Stimulated activated CD4-positive, alpha-beta T cell treated with anti-CD3 and anti-CD28 coated beads, TNF-alpha, amount 100 ng/mL, for 1 hour (primary cell): ENCODE results near the gene TNFRSF19.

Experiments
- DNase-seq, 3 donors: peaks; one replicate each; pipeline ENCODE4 v3.0.0-alpha.2; 2020; ENCODE audit warnings: low read depth in 3 of 3, low spot score in 1 of 3

Gene TNFRSF19

GRCh38 chr13:23627410-23627809 is 57.2 kb downstream of the TNFRSF19 start:
- no peak for DNase-seq

GRCh38 chr13:23628250-23628649 is 58.0 kb downstream of the TNFRSF19 start:
- no peak for DNase-seq

GRCh38 chr13:23628765-23629565 is 58.8 kb downstream of the TNFRSF19 start:
- no peak for DNase-seq

DNA sequence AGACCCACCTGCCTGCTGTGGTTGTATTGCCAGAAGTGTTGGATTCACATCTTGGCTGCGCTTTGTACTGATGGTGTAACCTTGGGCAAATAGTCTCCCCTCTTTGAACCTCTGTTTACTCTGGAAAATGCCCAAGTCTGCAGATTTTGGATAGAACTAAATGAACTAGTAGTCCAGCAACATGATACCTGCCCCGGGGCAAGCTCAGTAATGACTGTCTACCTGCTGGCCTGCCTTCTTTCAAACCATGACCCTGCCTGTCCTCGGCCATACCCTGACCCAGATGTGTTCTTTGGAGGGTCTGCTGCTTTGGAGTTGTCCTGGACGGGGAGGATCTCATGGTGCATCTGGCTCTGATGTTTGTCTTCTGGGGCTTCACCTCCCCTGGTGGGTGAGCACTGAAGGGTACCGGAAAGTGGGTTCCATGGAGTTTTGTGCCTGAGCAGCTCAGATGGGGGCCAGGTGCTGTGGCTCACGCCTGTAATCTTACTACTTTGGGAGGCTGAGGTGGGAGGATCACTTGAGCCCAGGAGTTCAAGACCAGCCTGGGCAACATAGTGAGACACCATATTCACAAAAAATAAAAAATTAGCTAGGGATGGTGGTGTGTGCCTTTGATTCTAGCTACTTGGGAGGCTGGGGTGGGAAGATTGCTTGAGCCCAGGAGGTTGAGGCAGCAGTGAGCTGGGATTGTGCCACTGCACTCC is 59.5 kb downstream of the TNFRSF19 start:
- no peak for DNase-seq

DNA sequence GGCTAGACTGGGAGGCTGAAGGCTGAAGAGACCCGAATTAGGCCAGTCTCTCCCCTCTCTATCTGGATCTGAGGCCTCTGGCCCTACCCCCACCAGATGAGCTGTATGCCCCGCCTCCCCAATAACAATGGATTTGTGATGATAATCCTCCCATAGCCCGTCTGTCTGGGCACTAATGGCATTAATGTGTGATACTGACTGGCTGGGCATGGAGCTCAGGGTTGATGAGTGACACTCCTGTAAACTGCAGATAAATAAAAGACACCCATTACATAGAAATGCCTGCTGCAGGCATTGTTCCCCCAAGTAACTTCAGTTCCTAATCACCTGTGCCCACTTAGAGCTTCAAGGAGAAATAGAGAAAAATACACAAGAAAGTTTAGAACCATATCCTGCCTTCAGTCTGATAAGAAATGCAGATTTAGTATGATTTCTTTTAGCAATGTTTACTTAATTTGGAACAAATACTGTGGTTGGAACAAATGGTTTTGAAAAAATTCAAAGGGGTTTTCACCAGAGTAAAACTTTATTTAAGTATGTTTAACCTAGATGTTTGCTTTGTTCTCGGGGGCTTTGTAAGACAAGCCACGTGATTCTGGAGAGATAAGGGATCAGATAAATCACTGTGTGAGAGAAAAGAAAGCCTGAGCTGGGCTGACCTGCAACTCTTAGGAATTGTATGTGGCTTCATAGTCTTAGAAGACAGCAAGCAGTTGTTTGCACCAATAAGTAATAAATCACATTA is 60.3 kb downstream of the TNFRSF19 start:
- DNase-seq: no peak

DNA sequence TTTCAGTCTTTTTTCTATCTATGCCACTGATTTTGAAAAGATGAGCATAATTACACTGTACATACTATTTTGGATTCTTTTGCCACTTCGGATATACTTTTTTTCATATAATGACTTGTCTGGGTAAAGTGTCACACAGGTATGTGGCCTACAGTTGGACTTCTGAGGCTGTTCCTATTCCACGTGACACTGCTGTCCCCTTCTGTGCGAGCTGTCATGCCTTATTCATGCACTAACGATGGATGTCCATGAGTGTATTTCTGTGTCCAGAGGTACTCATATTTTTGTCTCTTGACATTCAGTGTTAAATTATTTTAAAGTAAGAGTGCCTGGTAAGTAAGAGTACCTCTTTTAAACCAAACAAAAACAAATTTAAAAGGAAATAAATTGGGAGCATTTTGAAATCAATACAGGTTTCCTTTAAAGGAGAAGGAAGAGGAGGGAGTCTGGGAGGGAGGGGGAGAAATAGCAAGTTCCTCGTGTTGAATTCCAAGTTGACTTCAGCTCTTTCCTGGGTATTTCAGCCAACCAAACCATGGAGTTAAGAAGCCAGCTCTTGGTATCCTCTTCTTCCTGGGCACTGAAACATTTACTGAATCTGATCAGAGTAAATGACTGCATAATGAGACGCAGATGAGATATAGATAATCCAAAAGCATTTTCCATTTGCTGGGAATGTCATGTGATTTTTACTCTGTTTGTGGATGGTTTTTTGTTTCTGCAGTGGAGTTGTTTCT is 61.3 kb downstream of the TNFRSF19 start:
- no peak for DNase-seq

GRCh38 chr13:23632048-23632582 is 61.9 kb downstream of the TNFRSF19 start:
- no peak for DNase-seq

DNA sequence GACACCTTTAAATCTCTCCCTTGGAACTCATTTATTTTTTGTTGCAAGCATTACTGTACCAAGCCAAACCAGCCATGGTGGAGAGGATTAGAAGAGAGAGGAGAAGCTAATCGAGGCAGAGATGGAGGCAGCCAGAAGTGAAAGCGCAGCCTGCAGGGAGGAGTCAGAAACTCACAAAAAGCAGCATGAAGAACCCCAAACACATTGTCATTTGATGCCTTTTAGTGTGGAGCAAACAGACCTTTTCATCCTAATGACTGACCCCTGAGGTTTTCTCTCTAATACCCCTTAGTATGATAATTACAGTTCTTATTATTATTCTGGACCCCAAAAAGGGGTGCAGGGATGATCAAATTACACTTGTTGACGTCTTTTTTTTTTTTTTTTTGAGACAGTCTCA is 62.5 kb downstream of the TNFRSF19 start:
- DNase-seq: no peak

- no peak for DNase-seq
These were observed 64.7 kb downstream of the TNFRSF19 start for GRCh38 chr13:23634897-23635296.

DNA sequence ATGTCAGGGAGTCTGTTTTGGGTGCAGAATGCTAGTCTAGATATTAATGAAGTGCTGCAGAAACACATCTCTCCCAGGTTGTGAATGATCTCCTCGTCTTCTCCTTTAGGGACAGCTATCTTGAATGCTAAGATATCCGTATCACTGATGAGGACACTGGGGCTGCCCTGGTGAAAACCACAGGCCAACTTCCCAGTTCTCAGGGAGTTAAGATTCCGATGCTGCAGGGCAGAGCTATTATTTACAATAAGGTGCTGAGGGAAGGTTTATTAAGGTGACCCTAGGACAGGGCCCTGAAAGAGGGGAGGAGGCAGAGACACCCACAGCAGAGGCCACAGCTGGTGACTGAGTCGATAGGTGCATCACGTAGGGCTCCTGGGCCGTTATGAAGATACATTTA is 66.1 kb downstream of the TNFRSF19 start:
- DNase-seq: no peak

GRCh38 chr13:23637829-23638228 is 67.6 kb downstream of the TNFRSF19 start:
- DNase-seq: no peak

DNA sequence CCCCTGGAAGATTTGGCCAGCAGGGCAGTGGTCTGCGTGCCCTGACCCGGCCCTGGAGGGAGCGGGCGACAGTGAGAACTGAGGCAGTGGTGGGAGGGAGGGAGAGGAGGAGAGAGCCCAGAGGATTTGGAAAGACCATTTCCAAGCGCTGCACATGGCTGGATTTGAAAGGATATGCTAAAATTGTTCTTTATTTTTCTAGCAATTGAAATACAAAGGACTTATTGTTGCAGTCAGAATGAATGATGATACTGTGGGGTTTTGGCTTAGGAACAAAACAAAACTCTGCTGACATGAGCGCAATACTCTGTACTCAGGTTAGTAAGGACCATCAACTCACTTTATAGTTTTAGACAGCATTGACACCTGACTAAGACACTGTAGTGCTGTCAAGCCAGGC is 69.5 kb downstream of the TNFRSF19 start:
- no peak for DNase-seq

DNA sequence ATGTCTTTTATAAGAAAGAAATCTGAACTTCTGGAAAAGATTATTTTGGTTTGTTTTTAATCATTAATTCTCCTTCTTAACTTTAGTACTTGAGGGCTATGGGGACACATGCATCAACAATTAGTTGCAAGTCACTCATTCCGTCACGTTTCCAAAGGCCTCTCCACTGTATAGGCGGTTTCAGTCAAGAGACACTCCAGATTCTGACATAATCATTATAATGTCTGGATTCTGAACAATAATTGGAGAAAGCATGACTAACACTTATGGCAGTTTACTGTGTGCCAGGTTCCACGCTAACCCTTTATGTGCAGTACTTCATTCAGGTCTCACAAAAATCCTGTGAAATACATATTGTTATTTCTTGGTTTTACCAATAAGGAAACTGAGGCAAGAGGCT is 71.9 kb downstream of the TNFRSF19 start:
- DNase-seq: no peak

DNA sequence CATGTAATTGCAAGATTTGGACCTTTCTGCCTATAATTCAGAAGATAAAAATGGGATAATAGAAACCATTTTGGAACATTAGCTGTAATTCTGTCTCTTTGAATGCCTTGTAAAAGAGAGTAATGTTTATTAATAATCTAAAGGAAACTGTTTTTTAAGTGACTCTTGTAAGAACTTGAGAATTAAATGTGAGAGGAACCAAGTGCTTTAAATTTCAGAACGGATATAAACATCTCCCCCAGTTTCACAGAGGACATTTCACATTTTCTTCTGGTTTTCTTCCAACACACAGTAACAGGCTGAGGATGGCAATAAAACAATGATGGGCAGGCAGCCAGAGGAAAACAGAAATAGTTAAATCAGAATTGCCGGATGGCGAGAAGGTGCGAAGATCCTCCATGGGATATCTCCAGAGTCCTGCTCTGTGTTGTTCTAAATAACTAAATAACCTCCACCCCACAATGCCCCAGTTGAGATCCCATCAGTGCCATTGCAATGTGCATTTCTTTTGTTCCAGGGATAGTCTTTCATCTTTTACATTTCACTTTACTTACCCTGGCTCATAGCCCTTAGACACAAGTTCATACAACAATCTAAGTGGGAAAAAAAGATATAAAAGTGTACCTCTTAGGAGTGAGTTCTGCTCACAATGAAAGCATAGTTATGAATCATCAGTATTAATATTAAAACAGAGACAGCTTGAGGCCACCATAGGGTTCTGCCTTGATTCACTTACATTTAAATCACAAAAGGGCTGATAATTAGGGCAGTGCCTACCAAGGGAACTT is 73.3 kb downstream of the TNFRSF19 start:
- DNase-seq: no peak

DNA sequence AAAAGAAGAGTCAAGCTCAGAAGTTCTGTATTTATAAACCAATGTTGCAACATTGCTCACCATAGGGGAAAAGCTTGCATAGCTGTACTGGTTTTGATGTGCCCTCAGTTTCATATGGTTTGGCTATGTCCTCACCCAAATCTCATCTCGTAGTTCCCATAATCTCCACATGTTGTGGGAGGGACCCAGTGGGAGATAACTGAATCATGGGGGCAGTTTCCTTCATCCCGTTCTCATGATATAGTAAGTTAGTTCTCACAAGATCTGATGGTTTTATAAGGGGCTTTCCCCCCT is 73.9 kb downstream of the TNFRSF19 start:
- DNase-seq: no peak

DNA sequence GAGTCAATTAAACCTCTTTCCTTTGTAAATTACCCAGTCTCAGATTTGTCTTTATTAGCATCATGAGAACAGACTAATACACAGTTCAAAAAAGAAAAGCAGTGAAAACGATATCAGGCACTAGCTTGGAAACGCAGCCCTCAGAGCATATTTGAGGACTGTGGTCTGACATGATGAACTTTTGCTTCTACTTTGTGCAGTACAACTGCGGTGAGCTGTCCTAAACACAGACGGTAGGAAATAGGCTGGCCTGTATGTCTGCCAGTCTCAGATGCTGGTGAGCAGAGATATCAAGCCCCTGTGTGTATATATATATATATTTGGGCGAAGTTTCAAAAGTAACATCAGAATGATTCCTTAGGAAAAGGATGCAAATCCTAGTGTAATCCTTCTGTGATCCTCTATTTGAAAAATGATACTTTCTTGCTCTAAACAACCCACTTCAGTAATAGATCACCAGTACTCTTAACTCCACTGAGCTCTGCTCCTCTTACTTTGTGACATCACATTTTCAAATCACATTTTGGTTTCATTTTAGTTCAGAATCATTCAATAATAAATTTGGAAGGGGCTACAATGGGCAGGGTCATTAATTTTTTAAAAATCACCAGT is 74.4 kb downstream of the TNFRSF19 start:
- DNase-seq: no peak

GRCh38 chr13:23645851-23646250 is 75.6 kb downstream of the TNFRSF19 start:
- no peak for DNase-seq

GRCh38 chr13:23651439-23651838 is 81.2 kb downstream of the TNFRSF19 start:
- no peak for DNase-seq

DNA sequence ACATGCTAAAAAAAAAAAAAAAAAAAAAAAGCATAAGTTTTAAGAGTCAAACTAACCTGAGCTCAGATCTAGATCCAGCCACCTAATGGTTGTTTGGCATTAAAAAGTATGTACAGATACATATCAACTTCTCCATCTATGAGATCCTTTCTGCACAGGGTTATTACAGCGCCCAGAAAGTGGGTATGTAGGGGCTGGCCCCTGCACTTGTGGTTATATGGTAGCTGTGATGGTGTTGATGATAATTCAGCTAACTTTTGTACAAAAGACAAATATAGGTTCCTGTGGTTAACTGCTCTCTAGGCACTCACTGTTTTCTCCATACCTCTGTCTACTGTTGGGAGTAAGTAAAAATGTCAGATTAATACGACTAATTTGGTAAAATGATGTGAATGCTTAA is 81.7 kb downstream of the TNFRSF19 start:
- DNase-seq: no peak
